GM12878 (cell line): ENCODE measurements around the gene SHMT2. TPM values are rescaled to one million over a fixed set of nuclear protein-coding genes. Genes with fewer than 3 reads are reported as not detected.

ENCODE experiments used
- ATF2 ChIP-seq: IDR thresholded peaks from 2 replicates; pipeline ENCODE4 v1.6.1; 2012; ENCODE audit warnings: low read length, inconsistent platforms
- ATF7 ChIP-seq: fragments of 450-650 bp; IDR thresholded peaks from 2 replicates; pipeline ENCODE4 v1.6.1; 2016; ENCODE audit warnings: low read depth, mild to moderate bottlenecking
- BACH1 ChIP-seq: fragments of 450-650 bp; IDR thresholded peaks from 2 replicates; pipeline ENCODE4 v1.6.1; 2017; ENCODE audit warnings: mild to moderate bottlenecking, borderline replicate concordance
- BMI1 ChIP-seq: fragments of 450-650 bp; IDR thresholded peaks from 2 replicates; pipeline ENCODE4 v1.6.1; 2016; ENCODE audit warnings: mild to moderate bottlenecking, moderate library complexity, borderline replicate concordance
- CEBPB ChIP-seq, 2 experiments: fragments of 150-350 bp in 1 of 2; IDR thresholded peaks; 2 replicates each; pipeline ENCODE4 v1.6.1; 2012 to 2014; ENCODE audit warnings: low read depth in 2 of 2, low read length in 2 of 2, borderline replicate concordance in 1 of 2, inconsistent platforms in 1 of 2
- CHD1 ChIP-seq: IDR thresholded peaks from 2 replicates; pipeline ENCODE4 v1.6.1; 2012; ENCODE audit warnings: low read depth, low read length, improper control_type of control experiment
- EP300 ChIP-seq, 2 experiments: fragments of 150-350 bp in 1 of 2; IDR thresholded peaks; 2 replicates each; pipeline ENCODE4 v1.6.1; 2011 to 2012; ENCODE audit warnings: low read depth in 2 of 2, low read length in 2 of 2, borderline replicate concordance in 1 of 2, improper control_type of control experiment in 1 of 2, inconsistent platforms in 1 of 2; ENCODE audit not compliant: control insufficient read depth in 1 of 2
- HCFC1 ChIP-seq: fragments of 150-350 bp; IDR thresholded peaks from 2 replicates; pipeline ENCODE4 v1.6.1; 2014; ENCODE audit warnings: low read length
- IRF4 ChIP-seq: IDR thresholded peaks from 2 replicates; pipeline ENCODE4 v1.6.1; 2011; ENCODE audit warnings: low read depth, low read length
- MEF2A ChIP-seq: IDR thresholded peaks from 2 replicates; pipeline ENCODE4 v1.6.1; 2011; ENCODE audit warnings: low read depth, mild to moderate bottlenecking, low read length, moderate library complexity; ENCODE audit not compliant: insufficient read depth
- NFXL1 ChIP-seq: fragments of 450-650 bp; IDR thresholded peaks from 2 replicates; pipeline ENCODE4 v1.6.1; 2017; ENCODE audit warnings: antibody characterized with exemption, mild to moderate bottlenecking, borderline replicate concordance
- NFYB ChIP-seq: IDR thresholded peaks from 2 replicates; pipeline ENCODE4 v1.6.1; 2011; ENCODE audit warnings: low read depth, mild to moderate bottlenecking, low read length, improper control_type of control experiment, moderate library complexity; ENCODE audit not compliant: insufficient read depth
- PAX8 ChIP-seq: fragments of 450-650 bp; IDR thresholded peaks from 2 replicates; pipeline ENCODE4 v1.6.1; 2017; ENCODE audit warnings: mild to moderate bottlenecking, moderate library complexity
- POLR2A ChIP-seq: IDR thresholded peaks from 2 replicates; pipeline ENCODE4 v1.6.1; 2011; ENCODE audit warnings: low read depth, mild to moderate bottlenecking, low read length
- RB1 ChIP-seq: fragments of 450-650 bp; formaldehyde crosslinking; IDR thresholded peaks from 2 replicates; pipeline ENCODE4 v1.6.1; 2017; ENCODE audit warnings: mild to moderate bottlenecking, borderline replicate concordance
- RCOR1 ChIP-seq: conservative IDR thresholded peaks from 2 replicates; pipeline ENCODE4 v1.6.1; 2012; ENCODE audit warnings: low read depth, low read length, improper control_type of control experiment
- SMC3 ChIP-seq: IDR thresholded peaks from 2 replicates; pipeline ENCODE4 v1.6.1; 2011; ENCODE audit warnings: low read length, improper control_type of control experiment, borderline replicate concordance
- SREBF1 ChIP-seq: IDR thresholded peaks from 2 replicates; pipeline ENCODE4 v1.6.1; 2012; ENCODE audit warnings: mild to moderate bottlenecking, low read length
- STAT1 ChIP-seq: fragments of 450-650 bp; conservative IDR thresholded peaks from 2 replicates; pipeline ENCODE4 v1.6.1; 2014; ENCODE audit warnings: antibody characterized with exemption, mild to moderate bottlenecking
- WRNIP1 ChIP-seq: IDR thresholded peaks from 2 replicates; pipeline ENCODE4 v1.6.1; 2011; ENCODE audit warnings: low read depth, low read length, improper control_type of control experiment, borderline replicate concordance
- ZBED1 ChIP-seq: IDR thresholded peaks from 2 replicates; pipeline ENCODE4 v1.6.1; 2016; ENCODE audit warnings: borderline replicate concordance
- ZBTB40 ChIP-seq: fragments of 450-650 bp; IDR thresholded peaks from 2 replicates; pipeline ENCODE4 v1.6.1; 2016; ENCODE audit warnings: mild to moderate bottlenecking, moderate library complexity, borderline replicate concordance
- ZSCAN29 ChIP-seq: fragments of 450-650 bp; IDR thresholded peaks from 2 replicates; pipeline ENCODE4 v1.6.1; 2017; ENCODE audit warnings: mild to moderate bottlenecking, moderate library complexity
- polyA plus RNA-seq, 11 experiments: library from polyadenylated mRNA; depleted of rRNA in 4 of 11; unstranded in 6 of 11; stranded (reverse) in 5 of 11; fragments of >200 nt; fragmentation: Nextera tagmentation in 4 of 11; fragmentation: Illumina TruSeq in 1 of 11; extraction: Ambion mirVana in 4 of 11; extraction: Trizol in 1 of 11; gene quantifications; 1 replicate in 1 of 11; 2 replicates in 10 of 11; pipeline versions ENCODE4 v1.2.1 to v1.2.3, GENCODE V29; 2011 to 2016; ENCODE audit warnings: inconsistent platforms in 2 of 11, missing spikeins in 2 of 11, low read depth in 1 of 11
- total RNA-seq, 4 experiments: library from RNA; depleted of rRNA in 3 of 4; stranded (reverse); fragments of >200 nt in 3 of 4; fragmentation: Illumina TruSeq in 1 of 4; extraction: Trizol in 1 of 4; gene quantifications; 2 replicates each; pipeline versions ENCODE4 v1.2.1 to v1.2.3, GENCODE V29; 2013 to 2021
- TF ChIP-seq, protein P1 (sequence below): fragments of 450-650 bp; IDR thresholded peaks from 2 replicates; pipeline ENCODE4 v1.6.1; 2017; ENCODE audit warnings: antibody characterized with exemption, mild to moderate bottlenecking, moderate library complexity

SHMT2 gene
- total and polyA plus RNA-seq, 10 of the 15 experiments (the other 5 are each of a cell fraction or from before 2014, with no cell fraction given): 57.0 to 292 (median 186) TPM

GRCh38 chr12:57229634-57230380 lies at the start of gene SHMT2 (continued):
- TF ChIP-seq NFYB: peak; percentile 19; the same call in 1 of the 2 replicates
- TF ChIP-seq ATF2: no peak
- TF ChIP-seq, protein P1, sequence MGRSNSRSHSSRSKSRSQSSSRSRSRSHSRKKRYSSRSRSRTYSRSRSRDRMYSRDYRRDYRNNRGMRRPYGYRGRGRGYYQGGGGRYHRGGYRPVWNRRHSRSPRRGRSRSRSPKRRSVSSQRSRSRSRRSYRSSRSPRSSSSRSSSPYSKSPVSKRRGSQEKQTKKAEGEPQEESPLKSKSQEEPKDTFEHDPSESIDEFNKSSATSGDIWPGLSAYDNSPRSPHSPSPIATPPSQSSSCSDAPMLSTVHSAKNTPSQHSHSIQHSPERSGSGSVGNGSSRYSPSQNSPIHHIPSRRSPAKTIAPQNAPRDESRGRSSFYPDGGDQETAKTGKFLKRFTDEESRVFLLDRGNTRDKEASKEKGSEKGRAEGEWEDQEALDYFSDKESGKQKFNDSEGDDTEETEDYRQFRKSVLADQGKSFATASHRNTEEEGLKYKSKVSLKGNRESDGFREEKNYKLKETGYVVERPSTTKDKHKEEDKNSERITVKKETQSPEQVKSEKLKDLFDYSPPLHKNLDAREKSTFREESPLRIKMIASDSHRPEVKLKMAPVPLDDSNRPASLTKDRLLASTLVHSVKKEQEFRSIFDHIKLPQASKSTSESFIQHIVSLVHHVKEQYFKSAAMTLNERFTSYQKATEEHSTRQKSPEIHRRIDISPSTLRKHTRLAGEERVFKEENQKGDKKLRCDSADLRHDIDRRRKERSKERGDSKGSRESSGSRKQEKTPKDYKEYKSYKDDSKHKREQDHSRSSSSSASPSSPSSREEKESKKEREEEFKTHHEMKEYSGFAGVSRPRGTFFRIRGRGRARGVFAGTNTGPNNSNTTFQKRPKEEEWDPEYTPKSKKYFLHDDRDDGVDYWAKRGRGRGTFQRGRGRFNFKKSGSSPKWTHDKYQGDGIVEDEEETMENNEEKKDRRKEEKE: no peak
- TF ChIP-seq RB1: no peak; the same call in 1 of the 2 replicates
- no peak; the same call in none of the 2 replicates for TF ChIP-seq SREBF1
- TF ChIP-seq WRNIP1: no peak
- TF ChIP-seq CEBPB (IDR thresholded peaks at IDR 0.05; ENCODE audit: borderline replicate concordance in 1 of 2, low read depth in 2 of 2, low read length in 2 of 2): peak in 1 of 2 experiments; percentile 59; a peak in 1 of 4 replicates
- no peak for TF ChIP-seq ZBTB40
- TF ChIP-seq PAX8: no peak
- no peak for TF ChIP-seq ATF7
- TF ChIP-seq HCFC1: peak; percentile 88
- TF ChIP-seq EP300 (IDR thresholded peaks at IDR 0.05; ENCODE audit: borderline replicate concordance in 1 of 2, control insufficient read depth in 1 of 2, low read depth in 2 of 2, low read length in 2 of 2): no peak
- no peak for TF ChIP-seq STAT1
- no peak for TF ChIP-seq BMI1
- TF ChIP-seq MEF2A: no peak
- TF ChIP-seq IRF4: no peak
- TF ChIP-seq SMC3: no peak
- TF ChIP-seq POLR2A: peak; percentile 82
- TF ChIP-seq NFXL1: no peak
- no peak for TF ChIP-seq ZBED1
- TF ChIP-seq RCOR1: no peak
- peak; percentile 72 for TF ChIP-seq BACH1
- TF ChIP-seq CHD1: 0 out of 2 replicates have a peak, but pooled peaks have one; percentile 72
- TF ChIP-seq ZSCAN29: no peak
